GM13976 (cell line): ENCODE data around the gene SCTR.

Source experiments
- DNase-seq: peaks from one replicate; pipeline ENCODE4 v3.0.0; 2012; ENCODE audit warnings: low spot score
- CTCF ChIP-seq: IDR thresholded peaks from 2 replicates; pipeline ENCODE4 v1.5.1; 2012; ENCODE audit warnings: borderline replicate concordance, mild to moderate bottlenecking; ENCODE audit not compliant: insufficient read depth; ENCODE audit errors: extremely low read depth, missing control alignments, control extremely low read depth
- in situ Hi-C: fragments of 300-500 bp; cut with MboI; formaldehyde crosslinking; loops from one replicate; pipeline ENCODE4 v1.12.0; 2022; ENCODE audit warnings: low sequenced_read_pairs, mixed read lengths, inconsistent platforms; ENCODE audit not compliant: unreplicated experiment

SCTR gene

GRCh38 chr2:119531292-119531691, 7.0 kb upstream of the SCTR start:
- in situ Hi-C loops, result no loop called here
- no peak for DNase-seq
- TF ChIP-seq CTCF, result no peak

GRCh38 chr2:119527999-119528398, 3.7 kb upstream of the SCTR start:
- TF ChIP-seq CTCF, result no peak
- in situ Hi-C loops, result no loop called here
- DNase-seq, result no peak

- in situ Hi-C loops, result no loop called here
- no peak for DNase-seq
- no peak for TF ChIP-seq CTCF
These were observed 1.3 kb upstream of the SCTR start for GRCh38 chr2:119525614-119526013.

- DNase-seq, result no peak
- in situ Hi-C loops, result no loop called here
- TF ChIP-seq CTCF, result no peak
These were observed 816 bp downstream of the SCTR start for GRCh38 chr2:119523383-119523951.

GRCh38 chr2:119522671-119523070, 1.6 kb downstream of the SCTR start:
- no peak for DNase-seq
- TF ChIP-seq CTCF, result no peak
- in situ Hi-C loops, result no loop called here

GRCh38 chr2:119521433-119522050, 2.7 kb downstream of the SCTR start:
- in situ Hi-C loops, result no loop called here
- no peak for DNase-seq
- no peak for TF ChIP-seq CTCF
